Measurements from ENCODE around the gene EMP1. TPM values are rescaled to one million over a fixed set of nuclear protein-coding genes. Genes with fewer than 3 reads are reported as not detected.

EMP1 gene
- total and polyA plus RNA-seq, 2 of the 13 experiments (the other 11 are each of a cell fraction or from before 2014, with no cell fraction given), result 0.13 to 0.61 TPM

DNA sequence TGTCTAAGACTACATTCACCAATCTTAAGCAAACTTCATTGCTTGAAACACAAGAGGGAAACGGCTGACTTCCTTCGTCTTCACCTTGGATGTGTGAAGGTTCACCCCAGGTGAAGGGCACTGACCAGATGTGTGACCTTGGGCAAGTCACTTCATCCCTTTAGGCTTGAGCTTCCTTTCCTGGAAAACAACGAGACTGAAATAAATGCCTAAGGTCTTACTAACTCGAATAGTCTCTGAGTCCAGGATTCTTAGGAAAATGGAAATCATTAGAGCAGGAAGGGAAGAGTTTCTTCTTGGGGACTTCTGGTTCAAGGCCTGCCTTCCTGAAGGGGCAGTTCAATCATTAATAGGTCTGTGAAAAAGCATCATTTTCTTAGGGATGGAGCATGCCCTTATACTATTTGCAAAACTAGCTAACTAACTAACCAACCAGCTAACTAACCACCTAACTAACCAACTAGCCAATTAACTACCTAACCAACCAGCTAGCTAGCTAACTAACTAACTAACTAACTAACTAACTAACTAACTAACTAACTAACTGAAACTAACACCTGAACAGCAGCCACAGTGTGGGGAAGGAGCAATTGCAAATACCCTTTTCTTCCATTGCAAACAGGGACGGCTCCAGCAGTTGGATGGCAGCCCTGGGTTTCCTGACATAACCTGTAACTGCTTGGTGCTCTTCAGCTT lies 31.5 kb upstream of the EMP1 start:
- FAIRE-seq (no peak), ATAC-seq (no peak), DNase-seq (ENCODE audit: low spot score) (no peak)
- H3K27ac ChIP-seq (ENCODE audit: extremely low read length, insufficient read depth, low read length), result no peak overlapping the region
- no peak overlapping the region for H3K9ac ChIP-seq (ENCODE audit: insufficient read depth, low read depth, low read length)
- no peaks in the 10 kb centered on the region for H3K4me1 ChIP-seq (ENCODE audit: insufficient read depth, low read length)
- TF ChIP-seq, protein P1, sequence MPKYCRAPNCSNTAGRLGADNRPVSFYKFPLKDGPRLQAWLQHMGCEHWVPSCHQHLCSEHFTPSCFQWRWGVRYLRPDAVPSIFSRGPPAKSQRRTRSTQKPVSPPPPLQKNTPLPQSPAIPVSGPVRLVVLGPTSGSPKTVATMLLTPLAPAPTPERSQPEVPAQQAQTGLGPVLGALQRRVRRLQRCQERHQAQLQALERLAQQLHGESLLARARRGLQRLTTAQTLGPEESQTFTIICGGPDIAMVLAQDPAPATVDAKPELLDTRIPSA (CRISPR knock-in tag; IDR thresholded peaks at IDR 0.05; ENCODE audit: borderline replicate concordance), result no peak
- TF ChIP-seq ZNF746 (CRISPR knock-in tag; IDR thresholded peaks at IDR 0.05) (no peak), JUNB (CRISPR knock-in tag; IDR thresholded peaks at IDR 0.05; ENCODE audit: borderline replicate concordance) (no peak), DMAP1 (CRISPR knock-in tag; IDR thresholded peaks at IDR 0.05) (no peak), SRY (CRISPR knock-in tag; IDR thresholded peaks at IDR 0.05) (no peak), HOXA7 (CRISPR knock-in tag; IDR thresholded peaks at IDR 0.05) (no peak), SIN3B (IDR thresholded peaks at IDR 0.05; ENCODE audit: low read length) (no peak), ZNF232 (CRISPR knock-in tag; IDR thresholded peaks at IDR 0.05; ENCODE audit: borderline replicate concordance) (no peak), TP53 (CRISPR knock-in tag; conservative IDR thresholded peaks at IDR 0.05) (no peak), ZNF558 (CRISPR knock-in tag; IDR thresholded peaks at IDR 0.05; ENCODE audit: borderline replicate concordance) (no peak), RFX3 (CRISPR knock-in tag; IDR thresholded peaks at IDR 0.05) (no peak), SNAPC2 (CRISPR knock-in tag; IDR thresholded peaks at IDR 0.05) (no peak), PRPF4 (IDR thresholded peaks at IDR 0.05; ENCODE audit: low read depth, low read length, poor library complexity, severe bottlenecking) (no peak), HNRNPLL (IDR thresholded peaks at IDR 0.05; ENCODE audit: low read depth, low read length, poor library complexity, severe bottlenecking) (no peak)
- TF ChIP-seq, protein P2, sequence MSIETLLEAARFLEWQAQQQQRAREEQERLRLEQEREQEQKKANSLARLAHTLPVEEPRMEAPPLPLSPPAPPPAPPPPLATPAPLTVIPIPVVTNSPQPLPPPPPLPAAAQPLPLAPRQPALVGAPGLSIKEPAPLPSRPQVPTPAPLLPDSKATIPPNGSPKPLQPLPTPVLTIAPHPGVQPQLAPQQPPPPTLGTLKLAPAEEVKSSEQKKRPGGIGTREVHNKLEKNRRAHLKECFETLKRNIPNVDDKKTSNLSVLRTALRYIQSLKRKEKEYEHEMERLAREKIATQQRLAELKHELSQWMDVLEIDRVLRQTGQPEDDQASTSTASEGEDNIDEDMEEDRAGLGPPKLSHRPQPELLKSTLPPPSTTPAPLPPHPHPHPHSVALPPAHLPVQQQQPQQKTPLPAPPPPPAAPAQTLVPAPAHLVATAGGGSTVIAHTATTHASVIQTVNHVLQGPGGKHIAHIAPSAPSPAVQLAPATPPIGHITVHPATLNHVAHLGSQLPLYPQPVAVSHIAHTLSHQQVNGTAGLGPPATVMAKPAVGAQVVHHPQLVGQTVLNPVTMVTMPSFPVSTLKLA (IDR thresholded peaks at IDR 0.05), result no peak
- H3K36me3 ChIP-seq (replicated peaks in 1 of 2; ENCODE audit: control insufficient read depth in 1 of 2, insufficient read depth in 2 of 2, low read length in 2 of 2), result no peaks in the 10 kb centered on the region
- H3K4me3 ChIP-seq (replicated peaks in 1 of 3; ENCODE audit: insufficient read depth in 1 of 3, low read depth in 2 of 3, low read length in 3 of 3), result no peak overlapping the region
- BruUV-seq (replicated peaks), result no TSS peak
- in situ Hi-C loops (cut with HindIII; ENCODE audit: extremely low pct_ligation_motif_present, low pct_unique_long_range_greater_than_20kb) (no loop called here), intact Hi-C loops (cut with micrococcal nuclease; ENCODE audit: unreplicated experiment) (no loop called here)
- CTCF ChIA-PET (ENCODE audit: low intra/inter-chr PET ratio, low total read pairs), result no interaction called here
- H3K79me2 ChIP-seq (ENCODE audit: insufficient read depth, low read length), result no peaks in the 10 kb centered on the region
- no peaks in the 10 kb centered on the region for H3K9me3 ChIP-seq (ENCODE audit: low read length)
- no peaks in the 10 kb centered on the region for H4K20me1 ChIP-seq (ENCODE audit: insufficient read depth, low read length)
- POLR2A ChIA-PET, result no interaction called here
- H2AFZ ChIP-seq (ENCODE audit: low read length), result no peak overlapping the region
- WGBS (ENCODE audit: low lambda C conversion rate), result 16% methylated on average over 5 of the region's 5 CpGs
- no peak overlapping the region for H3K4me2 ChIP-seq (ENCODE audit: low read depth, low read length)
- H3K27me3 ChIP-seq (ENCODE audit: control insufficient read depth in 1 of 2, insufficient read depth in 2 of 2, low read length in 2 of 2), result peaks cover 4 to 28% of the 10 kb centered on the region in 2 experiments; a peak in 4 of 5 replicates

Data from HepG2 (cell line).